CD4-positive, alpha-beta T cell treated with Interferon gamma for 1 hour (primary cell): ENCODE results near the gene TJP3.
"Not testable (repeated sequence)": the region's sequence is repeated elsewhere in the genome, so short reads cannot be mapped to it uniquely, and the experiment has no call there.

Experiments used
- DNase-seq: peaks from one replicate; pipeline ENCODE4 v3.0.0-alpha.2; 2020

The TJP3 gene, protein sequence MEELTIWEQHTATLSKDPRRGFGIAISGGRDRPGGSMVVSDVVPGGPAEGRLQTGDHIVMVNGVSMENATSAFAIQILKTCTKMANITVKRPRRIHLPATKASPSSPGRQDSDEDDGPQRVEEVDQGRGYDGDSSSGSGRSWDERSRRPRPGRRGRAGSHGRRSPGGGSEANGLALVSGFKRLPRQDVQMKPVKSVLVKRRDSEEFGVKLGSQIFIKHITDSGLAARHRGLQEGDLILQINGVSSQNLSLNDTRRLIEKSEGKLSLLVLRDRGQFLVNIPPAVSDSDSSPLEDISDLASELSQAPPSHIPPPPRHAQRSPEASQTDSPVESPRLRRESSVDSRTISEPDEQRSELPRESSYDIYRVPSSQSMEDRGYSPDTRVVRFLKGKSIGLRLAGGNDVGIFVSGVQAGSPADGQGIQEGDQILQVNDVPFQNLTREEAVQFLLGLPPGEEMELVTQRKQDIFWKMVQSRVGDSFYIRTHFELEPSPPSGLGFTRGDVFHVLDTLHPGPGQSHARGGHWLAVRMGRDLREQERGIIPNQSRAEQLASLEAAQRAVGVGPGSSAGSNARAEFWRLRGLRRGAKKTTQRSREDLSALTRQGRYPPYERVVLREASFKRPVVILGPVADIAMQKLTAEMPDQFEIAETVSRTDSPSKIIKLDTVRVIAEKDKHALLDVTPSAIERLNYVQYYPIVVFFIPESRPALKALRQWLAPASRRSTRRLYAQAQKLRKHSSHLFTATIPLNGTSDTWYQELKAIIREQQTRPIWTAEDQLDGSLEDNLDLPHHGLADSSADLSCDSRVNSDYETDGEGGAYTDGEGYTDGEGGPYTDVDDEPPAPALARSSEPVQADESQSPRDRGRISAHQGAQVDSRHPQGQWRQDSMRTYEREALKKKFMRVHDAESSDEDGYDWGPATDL

GRCh38 chr19:3708207-3708931 lies at the start of gene TJP3:
Gene TJP3 (plus strand): TSS chr19:3708384. CDS start chr19:3728433, 20,049 bp downstream.
- no peak for DNase-seq

DNA sequence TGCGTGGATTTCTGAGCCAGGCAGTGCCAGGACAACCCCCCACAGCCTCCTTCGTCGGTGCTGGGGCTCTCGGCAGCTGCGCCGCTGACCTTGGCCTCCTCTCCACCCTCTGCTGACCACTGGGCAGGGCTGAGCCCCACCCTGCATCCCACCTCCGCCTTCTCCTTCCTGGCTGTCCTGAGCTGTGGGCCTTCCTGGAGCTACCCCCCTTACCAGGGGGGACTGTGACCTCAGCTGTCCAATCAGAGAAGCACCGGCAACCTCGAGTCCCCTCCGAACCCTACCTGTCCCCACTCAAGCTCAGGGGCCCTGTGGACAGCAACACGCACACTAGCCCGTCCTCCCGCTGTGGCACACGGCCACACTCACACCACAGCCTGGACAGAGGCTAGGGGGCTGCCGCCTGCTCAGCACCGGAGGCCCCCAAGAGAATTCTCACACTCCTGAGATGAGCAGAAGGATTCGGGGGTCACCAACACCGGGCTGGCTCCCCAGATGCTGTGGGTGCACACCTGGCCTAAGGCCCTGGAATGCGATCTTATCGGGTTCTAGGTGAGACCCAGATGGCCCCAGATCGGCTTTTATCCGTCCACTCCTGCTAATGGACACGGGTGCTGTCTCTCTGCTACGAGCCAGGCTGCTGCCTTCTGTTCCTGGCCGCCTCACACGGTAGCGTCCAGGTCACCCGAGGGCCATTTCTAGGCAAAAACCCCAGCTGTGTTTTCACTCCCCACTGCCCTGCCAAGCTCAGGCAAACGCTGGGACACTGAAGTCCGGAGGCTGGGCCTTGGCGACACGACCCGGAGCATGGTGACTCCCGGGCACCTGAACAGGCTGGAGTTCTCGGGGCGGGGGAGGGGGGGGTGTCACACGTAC lies 49.1 kb upstream of the TJP3 start:
- DNase-seq, result no peak

DNA sequence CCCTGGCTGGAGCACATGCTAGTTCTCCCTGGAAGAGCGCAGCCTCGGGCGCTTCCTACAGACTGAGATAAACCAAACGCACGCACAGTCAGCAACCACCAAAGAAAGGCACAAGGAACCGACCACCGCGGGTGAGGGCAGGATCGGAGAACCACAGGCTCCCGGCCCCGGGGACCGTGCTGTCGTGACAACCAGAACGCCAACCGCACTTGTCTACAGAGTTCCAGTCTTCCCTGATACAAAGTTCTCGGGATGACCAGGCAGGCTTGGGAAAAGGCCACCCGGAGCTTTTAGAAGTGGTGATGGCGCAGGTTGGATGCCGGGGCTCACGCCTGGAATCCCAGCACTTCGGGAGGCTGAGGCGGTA lies 48.5 kb upstream of the TJP3 start:
- DNase-seq, result no peak

DNA sequence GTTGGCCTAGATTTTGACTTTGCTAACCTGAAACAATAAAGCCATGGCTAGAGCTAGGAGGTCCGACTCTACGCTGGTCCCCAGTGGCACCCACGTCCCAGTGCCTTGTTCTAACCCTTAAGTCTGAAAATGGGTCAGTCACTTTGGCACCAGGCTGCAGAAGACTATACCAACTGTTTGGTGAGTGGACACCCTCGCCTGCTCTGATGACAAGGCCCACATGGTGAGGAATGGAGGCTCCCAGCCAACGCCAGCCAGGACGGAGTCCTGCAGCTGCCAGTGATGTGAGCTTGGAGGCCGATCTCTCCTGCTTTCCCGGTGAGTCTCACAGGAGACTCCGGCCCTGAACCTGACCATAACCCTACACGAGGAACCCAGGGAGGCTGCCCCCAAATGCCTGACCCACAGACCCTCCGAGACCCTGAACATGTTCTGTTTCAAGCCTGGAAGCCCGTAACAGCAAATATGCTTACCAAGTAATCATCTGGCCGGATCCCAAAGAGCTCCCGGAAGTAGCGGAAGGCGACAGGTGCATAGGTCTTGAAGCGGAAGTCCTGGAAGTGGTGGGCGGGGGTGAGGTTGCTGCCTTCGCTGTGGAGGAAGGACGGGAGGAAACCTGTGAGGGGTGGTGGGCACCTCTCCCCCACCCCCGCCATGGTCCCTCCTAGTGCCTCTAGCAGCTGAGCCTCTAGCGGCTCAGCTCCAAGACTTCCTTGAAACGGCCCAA lies 47.5 kb upstream of the TJP3 start:
- DNase-seq, result no peak

- DNase-seq, result no peak
These were observed 46.6 kb upstream of the TJP3 start for GRCh38 chr19:3661284-3662238.

GRCh38 chr19:3663838-3664237 lies 44.3 kb upstream of the TJP3 start:
- no peak for DNase-seq

DNA sequence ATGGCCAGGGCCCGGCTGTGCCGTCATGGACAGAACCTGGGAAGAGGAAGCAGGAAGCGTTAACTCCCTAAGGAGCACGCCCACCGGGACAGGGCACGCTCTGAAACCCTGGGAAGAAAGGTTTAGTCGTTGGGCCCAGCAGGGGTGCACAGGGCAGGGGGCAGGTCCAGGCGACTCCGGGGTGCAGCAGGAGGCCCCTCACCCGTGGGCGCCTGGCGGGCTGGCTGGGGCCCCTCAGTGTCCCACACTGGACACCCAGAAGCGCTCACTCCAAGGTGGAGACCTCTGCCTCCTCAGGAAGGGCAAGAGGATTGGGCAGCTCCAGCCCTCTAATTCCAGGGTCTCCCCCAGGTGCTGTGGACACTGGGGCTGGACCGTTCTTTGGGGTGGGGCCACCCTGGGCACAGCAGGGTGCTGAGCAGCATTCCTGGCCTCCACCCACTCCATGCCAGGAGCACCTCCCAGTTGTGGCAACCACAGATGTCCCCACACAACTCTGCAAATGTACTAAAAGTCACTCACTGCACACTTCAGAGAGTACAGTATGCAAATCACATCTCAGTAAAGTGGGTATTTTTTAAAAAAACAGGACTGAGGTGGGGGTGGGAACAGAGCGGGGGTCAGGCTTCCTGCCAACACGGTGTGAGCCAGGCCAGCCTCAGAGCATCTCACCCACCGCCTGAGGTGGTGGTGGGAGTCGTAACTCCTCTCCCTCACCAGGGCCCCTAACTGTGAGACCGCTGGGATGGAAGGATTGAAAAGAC lies 43.1 kb upstream of the TJP3 start:
- no peak for DNase-seq

GRCh38 chr19:3665681-3666544 lies 42.3 kb upstream of the TJP3 start:
- peak; percentile 65 for DNase-seq

DNA sequence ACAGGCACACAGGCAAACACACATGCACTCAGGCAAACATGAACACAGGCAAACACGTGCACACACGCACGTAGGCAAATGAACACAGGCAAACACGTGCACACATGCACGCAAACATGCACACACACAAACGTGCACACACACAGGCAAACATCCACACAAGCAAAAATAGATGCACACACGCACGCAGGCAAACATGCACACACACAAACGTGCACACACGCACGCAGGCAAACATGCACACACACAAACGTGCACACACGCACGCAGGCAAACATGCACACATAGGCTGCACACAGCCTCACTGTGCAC lies 41.7 kb upstream of the TJP3 start:
- DNase-seq, result not testable (repeated sequence)

GRCh38 chr19:3667037-3667638 lies 41.0 kb upstream of the TJP3 start:
- no peak for DNase-seq

DNA sequence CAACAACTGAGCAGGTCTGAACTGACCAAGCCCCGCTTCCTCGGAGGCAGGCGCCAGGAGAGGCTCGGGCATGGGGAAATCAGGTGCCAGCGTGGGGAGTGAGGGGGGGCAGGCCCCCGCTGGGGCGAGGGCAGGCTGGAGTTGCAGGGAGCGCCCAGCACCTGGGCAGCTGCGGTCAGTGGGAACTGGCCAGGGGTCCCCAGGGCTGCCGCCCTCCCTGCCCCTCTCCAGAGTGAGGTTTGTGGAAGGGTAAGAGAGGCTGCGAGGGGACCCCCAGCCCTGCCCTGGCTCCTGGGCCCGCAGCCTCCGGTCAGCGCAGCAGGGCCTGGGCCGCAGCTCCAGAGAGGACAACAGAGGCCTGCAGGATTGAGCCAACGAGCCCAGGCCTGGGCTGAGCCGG lies 40.4 kb upstream of the TJP3 start:
- DNase-seq, result no peak

DNA sequence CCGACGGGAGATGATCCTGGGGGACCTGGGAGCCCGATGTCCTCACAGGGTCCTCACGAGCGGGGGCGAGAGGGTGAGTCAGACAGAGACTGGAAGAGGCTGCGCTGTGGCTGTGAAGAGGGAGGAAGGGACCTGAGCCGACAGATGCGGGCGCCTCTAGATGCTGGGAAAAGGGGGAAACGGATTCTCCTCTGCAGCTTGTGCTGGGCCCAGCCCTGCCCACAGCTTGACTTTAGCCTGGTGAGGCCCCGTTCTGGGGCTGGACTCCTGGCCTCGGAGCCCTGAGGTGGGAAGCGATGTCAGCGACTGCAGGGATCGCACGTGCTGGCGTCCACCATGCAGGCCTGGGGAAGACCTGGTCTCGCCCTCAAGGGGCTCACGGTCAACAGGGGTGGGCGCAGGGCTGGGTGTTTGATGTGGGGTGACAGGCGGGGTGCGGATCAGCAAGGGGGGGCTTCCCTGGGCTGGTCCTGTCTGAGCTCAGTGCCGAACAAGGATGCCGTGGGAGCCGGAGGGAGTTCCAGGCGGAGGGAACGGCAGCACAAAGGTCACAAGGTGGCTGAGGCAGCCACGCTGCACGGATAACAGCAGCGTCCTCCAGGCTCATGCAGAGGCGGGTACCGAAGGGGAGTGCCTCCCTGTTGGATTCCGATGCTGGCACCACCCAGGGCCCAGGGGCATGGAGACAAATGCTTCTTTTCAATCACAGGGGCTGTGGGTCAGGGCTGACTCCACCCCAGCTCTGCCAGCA lies 39.7 kb upstream of the TJP3 start:
- no peak for DNase-seq

DNA sequence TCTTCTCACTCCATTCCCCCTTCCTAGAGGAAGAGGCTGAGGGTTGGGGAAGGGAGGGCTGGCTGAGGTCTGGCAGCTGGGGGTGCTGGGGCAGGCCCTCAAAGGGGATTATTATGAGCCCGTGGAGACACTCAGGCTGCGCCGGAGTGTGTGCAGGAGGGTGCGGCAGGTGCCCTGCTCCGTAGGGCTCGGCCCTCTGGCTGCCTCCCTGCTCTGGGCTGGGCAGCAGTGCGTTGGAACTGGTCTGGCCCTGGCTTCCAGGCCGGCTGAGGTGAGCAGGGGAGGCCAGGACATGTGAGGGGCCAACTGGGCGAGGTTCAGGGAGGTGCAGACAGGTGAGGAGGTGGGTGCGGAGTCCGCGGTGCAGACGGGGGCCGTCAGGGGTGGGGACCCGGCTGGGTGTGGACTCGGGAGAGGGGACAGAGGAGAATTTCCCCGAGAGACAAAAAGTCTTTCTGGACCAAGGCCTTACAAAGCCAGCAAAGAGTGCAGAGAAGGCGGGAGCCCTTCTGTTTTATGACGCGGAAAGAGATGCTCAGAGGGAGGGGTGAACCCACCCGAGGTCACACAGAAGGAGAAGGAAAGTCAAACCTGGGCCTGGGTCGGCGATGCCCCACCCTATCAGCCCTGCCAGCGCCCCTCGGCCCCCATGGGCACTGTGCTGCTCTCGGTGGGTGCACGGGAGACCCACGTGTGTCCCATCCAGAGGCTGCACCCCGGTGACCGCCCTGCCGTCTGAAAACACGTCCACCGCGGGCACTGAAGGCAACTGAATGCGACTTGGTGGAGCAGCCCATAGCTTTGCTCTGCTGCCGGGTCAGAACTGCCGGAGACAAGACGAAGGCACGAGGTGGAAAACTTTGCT lies 38.9 kb upstream of the TJP3 start:
- no peak for DNase-seq

DNA sequence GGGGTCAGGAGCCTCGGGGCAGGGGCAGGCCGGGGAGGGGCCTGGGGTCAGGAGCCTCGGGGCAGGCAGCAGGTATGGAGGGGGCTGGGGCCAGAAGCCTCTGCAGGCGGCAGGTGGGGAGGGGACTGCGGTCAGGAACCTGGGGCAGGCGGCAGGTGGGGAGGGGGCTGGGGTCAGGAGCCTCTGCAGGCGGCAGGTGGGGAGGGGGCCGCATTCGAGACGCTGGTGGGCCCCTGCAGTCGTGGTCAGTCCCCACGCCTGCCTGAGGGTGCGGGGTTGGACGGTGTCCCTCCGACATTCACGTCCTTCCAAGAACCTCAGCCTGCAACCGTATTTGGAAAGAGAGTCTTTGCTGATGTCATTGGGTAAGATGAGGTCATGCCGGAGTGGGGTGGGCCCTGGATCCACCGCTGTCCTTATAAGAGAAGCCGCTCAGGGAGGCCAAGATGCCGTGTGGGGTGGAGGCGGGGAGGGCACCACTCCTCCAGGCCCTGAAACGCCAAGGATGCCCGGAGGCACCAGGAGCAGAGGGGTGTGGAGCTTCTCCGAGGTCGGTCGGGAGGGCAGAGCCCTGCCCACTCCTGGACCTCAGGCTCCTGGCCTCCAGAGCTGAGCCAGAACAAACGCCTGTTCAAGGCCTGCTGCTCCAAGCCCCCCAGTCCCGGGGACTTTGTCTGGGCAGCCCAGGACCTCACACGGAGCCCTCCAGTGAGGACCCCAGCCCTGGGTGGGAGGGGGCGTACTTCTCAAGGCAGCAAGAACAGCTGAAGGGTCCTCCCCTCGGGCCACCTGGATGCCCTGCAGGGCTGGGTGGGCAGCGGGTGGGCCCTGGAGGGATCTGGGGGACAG lies 38.0 kb upstream of the TJP3 start:
- DNase-seq, result no peak
